Thymus (tissue), 11 donors: Measurements from ENCODE around the gene PTCHD1. TPM values are rescaled to one million over a fixed set of nuclear protein-coding genes. Genes with fewer than 3 reads are reported as not detected.

Experiments
- DNase-seq, 9 donors: peaks; one replicate each; pipeline ENCODE4 v3.0.0-alpha.2; 2013; ENCODE audit warnings: low spot score in 9 of 9, low read depth in 6 of 9, missing footprints in 1 of 9
- H3K27ac ChIP-seq, 2 donors: one replicate each; pipeline ENCODE4 v1.5.1; 2013; ENCODE audit warnings: control low read depth in 1 of 2, low read depth in 1 of 2, low read length in 1 of 2, mild to moderate bottlenecking in 1 of 2, moderate library complexity in 1 of 2
- H3K27me3 ChIP-seq, 2 donors: one replicate each; pipeline ENCODE4 v1.5.1; 2013; ENCODE audit warnings: low read length in 1 of 2; ENCODE audit not compliant: control insufficient read depth in 2 of 2, insufficient read depth in 1 of 2
- H3K36me3 ChIP-seq, 2 donors: one replicate each; pipeline ENCODE4 v1.5.1; 2013; ENCODE audit warnings: low read length in 1 of 2, mild to moderate bottlenecking in 1 of 2, moderate library complexity in 1 of 2; ENCODE audit not compliant: control insufficient read depth in 2 of 2, insufficient read depth in 2 of 2
- H3K4me1 ChIP-seq, 2 donors: one replicate each; pipeline ENCODE4 v1.5.1; 2013; ENCODE audit warnings: low read length in 2 of 2; ENCODE audit not compliant: control insufficient read depth in 2 of 2, insufficient read depth in 2 of 2
- H3K4me3 ChIP-seq, 2 donors: one replicate each; pipeline ENCODE4 v1.5.1; 2013; ENCODE audit warnings: low read length in 2 of 2, control low read depth in 1 of 2, mild to moderate bottlenecking in 1 of 2
- H3K9me3 ChIP-seq, 2 donors: one replicate each; pipeline ENCODE4 v1.5.1; 2013; ENCODE audit warnings: low read length in 1 of 2, mild to moderate bottlenecking in 1 of 2; ENCODE audit not compliant: control insufficient read depth in 2 of 2, insufficient read depth in 1 of 2
- WGBS: extraction: QIAGEN DNeasy Blood & Tissue Kit; methylation state at CpG from one replicate; pipeline ENCODE4 v1.1.7; 2013; 5-methylcytosine and 5-hydroxymethylcytosine counted together
- polyA plus RNA-seq: library from polyadenylated mRNA; stranded (reverse); fragments of 200-250 nt; gene quantifications from one replicate; pipeline ENCODE4 v1.2.3, GENCODE V29; 2013
- total RNA-seq: library from RNA; stranded (reverse); fragments of 120-200 nt; gene quantifications from one replicate; pipeline ENCODE4 v1.2.4, GENCODE V29; 2013
- donor health status: healthy.

The PTCHD1 gene
- total and polyA plus RNA-seq, 2 donors, result 0.09 to 0.16 TPM

DNA sequence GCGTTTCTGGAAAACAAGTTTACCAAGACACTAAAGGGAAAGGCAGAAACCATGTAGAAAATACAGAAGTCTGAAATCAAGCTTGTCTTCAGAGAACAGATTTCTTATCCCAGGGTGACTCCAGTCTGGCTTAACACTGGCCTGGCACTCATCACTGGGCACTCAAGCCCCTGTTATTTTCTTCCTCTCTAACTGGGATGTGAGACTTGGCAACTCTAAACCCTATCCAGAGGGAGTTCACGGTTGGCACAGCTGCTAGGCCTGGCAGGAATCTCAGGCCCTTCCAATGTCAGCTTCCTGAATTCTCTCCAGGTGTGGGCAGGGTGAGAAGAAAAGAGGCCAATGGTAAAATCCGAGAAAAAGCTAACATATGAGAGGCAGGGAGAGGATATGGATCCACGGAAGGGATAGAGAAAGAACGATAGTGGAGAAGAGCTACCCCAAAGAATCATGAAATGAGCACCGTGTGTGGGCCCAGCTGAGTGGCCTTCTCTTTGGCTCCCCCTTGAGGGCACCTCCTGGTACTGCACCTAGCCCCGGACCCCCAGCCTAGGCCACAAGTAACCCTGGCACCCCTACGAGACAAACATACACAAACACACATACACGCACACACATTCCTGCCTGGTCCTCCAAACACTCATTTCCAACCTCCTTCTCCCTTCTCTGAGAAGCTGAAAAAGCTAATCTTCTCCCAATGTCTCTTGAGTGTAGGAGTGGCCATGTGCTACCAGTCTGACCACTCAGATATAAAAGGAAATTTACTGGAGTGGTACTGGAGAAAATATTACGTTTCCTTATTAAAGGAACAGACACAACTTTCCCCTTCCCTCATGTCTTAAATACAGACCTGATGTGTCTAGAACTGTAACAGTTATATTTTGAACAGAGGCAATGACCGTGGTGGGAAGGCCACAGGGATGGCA is 16.6 kb upstream of the PTCHD1 start:
- DNase-seq, result peak in 3 of 9 donors; percentile 1 to 46 (median 45)
- Histone ChIP-seq H3K9me3 (no peaks in the 10 kb centered on the region), H3K27me3 (no peaks in the 10 kb centered on the region), H3K27ac (no peak overlapping the region), H3K4me3 (no peak overlapping the region), H3K36me3 (no peaks in the 10 kb centered on the region), H3K4me1 (no peaks in the 10 kb centered on the region)
- 60% methylated on average over 11 of the region's 11 CpGs for WGBS

- H3K27me3 ChIP-seq, result peaks cover 0 to 10% of the 10 kb centered on the region in 2 donors
- no peaks in the 10 kb centered on the region for H3K36me3 ChIP-seq
- no peak for DNase-seq
- no peak overlapping the region for H3K4me3 ChIP-seq
- no peaks in the 10 kb centered on the region for H3K4me1 ChIP-seq
- H3K27ac ChIP-seq, result no peak overlapping the region
- no peaks in the 10 kb centered on the region for H3K9me3 ChIP-seq
- WGBS, result 81% methylated on average over 2 of the region's 2 CpGs
These were observed 7.5 kb upstream of the PTCHD1 start for GRCh38 chrX:23327104-23327503.

DNA sequence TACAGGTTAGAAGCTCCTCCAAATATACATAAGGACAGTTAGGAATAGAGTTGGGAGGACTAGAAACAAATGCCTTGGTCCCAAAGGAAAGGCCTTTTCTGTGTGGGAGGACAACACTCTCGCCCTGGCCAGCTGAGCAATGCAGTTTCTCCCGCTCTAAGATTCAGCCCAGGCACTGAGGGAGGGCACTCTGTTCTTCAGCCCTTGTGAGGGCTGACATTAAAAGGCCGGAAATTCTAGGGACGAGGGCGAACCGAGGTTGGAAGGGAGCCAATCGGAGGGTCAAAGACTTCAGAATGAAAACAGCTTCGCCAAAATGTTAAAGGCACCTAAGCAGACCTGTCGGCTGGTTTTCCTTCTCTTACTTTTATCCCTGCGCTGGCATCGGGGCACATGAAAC is 2.9 kb upstream of the PTCHD1 start:
- H3K27ac ChIP-seq, result no peak overlapping the region
- H3K4me1 ChIP-seq, result no peaks in the 10 kb centered on the region
- peaks cover 0 to 12% of the 10 kb centered on the region in 2 donors for H3K9me3 ChIP-seq
- H3K36me3 ChIP-seq, result no peaks in the 10 kb centered on the region
- DNase-seq, result no peak
- 9% methylated on average over 11 of the region's 11 CpGs for WGBS
- no peak overlapping the region for H3K4me3 ChIP-seq
- H3K27me3 ChIP-seq, result peaks cover 24 to 51% of the 10 kb centered on the region in 2 donors

DNA sequence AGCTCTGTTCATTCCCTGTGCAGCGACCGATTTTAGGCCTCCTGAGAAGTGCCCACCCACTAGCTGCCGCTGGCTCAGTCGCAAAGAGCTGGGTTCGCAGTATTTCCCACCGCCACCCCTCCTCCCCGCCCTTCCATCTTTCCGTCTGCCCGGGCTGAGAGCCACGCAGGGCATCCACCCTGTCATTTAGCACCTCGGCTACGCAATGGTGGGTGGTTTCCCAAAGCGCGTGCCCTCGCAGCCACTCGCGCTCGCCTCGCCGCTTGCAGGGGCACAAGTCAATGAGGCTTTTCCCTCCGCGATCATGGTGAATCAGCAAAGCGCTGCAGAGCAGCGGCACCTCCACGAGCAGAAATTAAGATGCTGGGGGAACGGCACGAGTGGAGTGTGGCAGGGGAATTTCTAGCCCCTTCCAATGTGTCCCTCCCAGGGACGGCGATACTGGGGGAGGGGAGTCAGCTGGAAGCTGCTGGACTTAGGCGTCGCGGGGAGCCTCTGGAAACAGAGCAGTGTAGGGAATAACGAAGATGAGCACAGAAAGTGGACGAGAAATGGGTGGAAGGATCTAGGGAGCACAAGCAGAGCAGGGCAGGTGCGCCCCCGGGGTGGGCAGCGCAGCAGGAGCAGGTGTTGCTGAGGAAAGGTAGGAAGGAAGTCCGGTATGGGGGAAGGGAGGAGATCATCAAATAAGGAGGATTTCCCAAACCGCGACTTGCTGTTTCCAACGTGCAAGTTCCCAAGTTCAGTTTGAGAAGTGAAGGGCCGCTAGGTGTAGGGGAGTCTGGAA is 2.4 kb upstream of the PTCHD1 start:
- WGBS, result 2% methylated on average over 42 of the region's 42 CpGs
- DNase-seq, result no peak
- H3K36me3 ChIP-seq, result no peaks in the 10 kb centered on the region
- peaks cover 24 to 54% of the 10 kb centered on the region in 2 donors for H3K27me3 ChIP-seq
- H3K4me1 ChIP-seq, result no peaks in the 10 kb centered on the region
- no peak overlapping the region for H3K4me3 ChIP-seq
- H3K27ac ChIP-seq, result no peak overlapping the region
- H3K9me3 ChIP-seq, result peaks cover 0 to 12% of the 10 kb centered on the region in 2 donors

DNA sequence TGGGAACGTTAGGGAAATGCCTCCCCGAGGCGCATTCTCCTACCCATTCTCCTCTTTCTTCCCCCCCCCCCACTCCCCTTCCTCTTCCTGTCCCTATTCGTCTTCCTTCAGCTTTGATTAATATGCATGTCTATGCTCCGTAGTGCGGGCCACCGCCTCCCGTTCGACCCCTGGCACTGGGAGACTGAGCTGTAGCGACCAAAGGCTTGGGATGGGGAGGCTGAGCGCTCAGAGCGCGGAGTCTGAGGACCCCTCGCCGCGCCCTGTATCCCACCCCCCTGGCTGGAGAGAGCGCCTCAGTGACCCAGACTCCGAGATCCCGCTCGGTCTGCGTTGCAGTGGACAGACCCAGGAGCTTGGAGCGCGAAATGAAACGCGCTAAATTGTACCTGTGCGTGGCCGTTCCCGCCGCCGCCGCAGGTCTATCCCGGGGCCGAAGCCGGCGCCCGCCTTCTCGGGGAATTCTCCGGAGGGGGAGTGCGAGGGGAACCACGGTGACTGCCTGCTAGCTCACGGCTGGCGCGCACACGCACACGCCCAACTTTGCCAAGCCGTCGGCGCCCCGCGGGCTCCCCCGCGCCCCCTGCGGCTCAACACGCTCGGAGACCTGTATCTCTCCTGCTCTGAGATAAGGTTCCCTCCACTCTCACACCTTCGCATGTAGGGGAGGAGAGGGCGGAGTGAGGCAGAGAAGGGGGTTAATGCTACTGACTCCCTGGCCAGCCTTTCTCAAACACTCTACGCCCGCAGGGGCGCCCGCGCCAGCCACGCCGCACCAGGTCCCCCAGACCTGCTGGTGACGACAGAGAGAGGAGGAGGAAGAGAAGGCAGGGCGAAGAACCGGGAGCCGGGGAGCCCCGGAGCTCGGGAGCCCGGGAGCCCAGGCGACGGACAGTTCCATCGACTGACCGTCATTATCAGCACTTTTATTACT is 1.5 kb upstream of the PTCHD1 start:
- no peaks in the 10 kb centered on the region for H3K4me1 ChIP-seq
- H3K9me3 ChIP-seq, result peaks cover 0 to 12% of the 10 kb centered on the region in 2 donors
- peaks cover 24 to 57% of the 10 kb centered on the region in 2 donors for H3K27me3 ChIP-seq
- WGBS, result 2% methylated on average over 75 of the region's 75 CpGs
- no peak overlapping the region for H3K27ac ChIP-seq
- H3K36me3 ChIP-seq, result no peaks in the 10 kb centered on the region
- H3K4me3 ChIP-seq, result no peak overlapping the region
- no peak for DNase-seq

DNA sequence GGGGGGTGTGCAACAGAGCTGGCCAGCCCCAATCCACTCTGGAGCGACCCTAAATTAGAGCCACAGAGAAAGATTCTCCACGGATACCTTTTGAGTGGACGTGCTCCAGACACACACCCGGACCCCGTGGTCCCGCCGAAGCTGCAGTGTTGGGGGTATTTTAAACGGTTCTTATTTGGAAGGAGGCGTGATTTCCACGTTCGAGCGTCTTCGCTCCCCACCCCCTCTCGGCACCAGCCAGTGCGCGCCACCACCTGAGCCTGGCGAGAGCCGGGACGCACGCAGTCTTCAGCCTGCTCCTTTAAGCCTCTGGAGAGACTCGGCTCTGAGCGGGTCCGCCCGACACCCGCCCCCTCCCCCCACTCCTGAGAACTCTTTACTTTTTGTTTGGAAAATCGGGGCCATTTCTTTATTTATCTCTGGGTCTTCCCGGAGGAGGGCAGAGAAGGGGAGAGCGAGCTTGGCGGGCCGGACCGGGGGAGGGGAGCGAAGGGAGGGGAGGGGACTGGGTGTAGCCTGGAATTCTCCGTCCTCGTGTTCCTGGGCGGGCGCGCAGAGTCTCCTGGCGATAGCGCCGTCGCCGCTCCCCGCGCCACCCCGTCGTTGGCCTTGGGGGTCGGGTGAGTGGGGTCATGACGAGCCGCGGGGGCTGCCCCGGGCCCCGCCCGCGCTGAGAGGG is 668 bp upstream of the PTCHD1 start:
- no peak for DNase-seq
- Histone ChIP-seq H3K9me3 (peaks cover 0 to 12% of the 10 kb centered on the region in 2 donors), H3K36me3 (no peaks in the 10 kb centered on the region), H3K4me1 (no peaks in the 10 kb centered on the region), H3K27ac (no peak overlapping the region), H3K27me3 (peaks cover 24 to 57% of the 10 kb centered on the region in 2 donors), H3K4me3 (peak overlapping the region in 1 of 2 donors; percentile 30)
- 2% methylated on average over 54 of the region's 54 CpGs for WGBS

GRCh38 chrX:23334521-23334847 is 165 bp upstream of the PTCHD1 start:
- Histone ChIP-seq H3K27me3 (peaks cover 24 to 57% of the 10 kb centered on the region in 2 donors), H3K4me3 (peak overlapping the region in 1 of 2 donors; percentile 30), H3K27ac (no peak overlapping the region), H3K4me1 (no peaks in the 10 kb centered on the region), H3K36me3 (no peaks in the 10 kb centered on the region), H3K9me3 (peaks cover 0 to 12% of the 10 kb centered on the region in 2 donors)
- no peak for DNase-seq
- under 1% methylated on average over 36 of the region's 63 CpGs for WGBS

DNA sequence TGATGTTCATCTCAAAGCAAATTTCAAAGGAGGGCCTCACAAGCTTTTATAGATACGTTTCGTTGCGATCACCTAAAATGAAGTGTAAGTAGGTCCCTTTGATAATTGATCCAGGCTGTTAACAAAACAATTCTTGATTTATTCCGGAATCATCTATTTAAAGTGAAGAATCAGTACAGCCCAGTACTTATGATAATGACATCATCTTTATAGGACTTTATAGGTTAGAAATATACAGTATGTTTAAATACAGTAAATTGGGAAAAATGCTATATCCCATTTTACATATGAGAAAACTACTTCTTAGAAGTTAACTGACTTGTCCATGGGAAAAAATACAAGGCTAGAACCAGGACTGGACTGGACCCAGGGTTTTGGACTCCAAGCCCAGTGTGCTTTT is 3.7 kb downstream of the PTCHD1 start:
- H3K4me1 ChIP-seq, result no peaks in the 10 kb centered on the region

More for the DNA sequence above, 3.7 kb downstream of the PTCHD1 start:
- H3K27me3 ChIP-seq, result peaks cover 22 to 37% of the 10 kb centered on the region in 2 donors
- 96% methylated on average over 4 of the region's 4 CpGs for WGBS
- H3K9me3 ChIP-seq, result peaks cover 0 to 7% of the 10 kb centered on the region in 2 donors
- H3K27ac ChIP-seq, result no peak overlapping the region
- no peak for DNase-seq
- no peaks in the 10 kb centered on the region for H3K36me3 ChIP-seq
- H3K4me3 ChIP-seq, result no peak overlapping the region
